GM19397 (cell line): ENCODE data around the gene BHMT.
"Not testable (repeated sequence)": the region's sequence is repeated elsewhere in the genome, so short reads cannot be mapped to it uniquely, and the experiment has no call there.

Experiments
- ATAC-seq: cut with Tn5 transposase; IDR thresholded peaks from one replicate; pipeline ENCODE4 v1.9.1; 2021; ENCODE audit warnings: mild to moderate bottlenecking, moderate library complexity; ENCODE audit not compliant: unreplicated experiment

Gene BHMT

GRCh38 chr5:79109527-79110492, 1.8 kb upstream of the BHMT start:
- ATAC-seq = no peak

DNA sequence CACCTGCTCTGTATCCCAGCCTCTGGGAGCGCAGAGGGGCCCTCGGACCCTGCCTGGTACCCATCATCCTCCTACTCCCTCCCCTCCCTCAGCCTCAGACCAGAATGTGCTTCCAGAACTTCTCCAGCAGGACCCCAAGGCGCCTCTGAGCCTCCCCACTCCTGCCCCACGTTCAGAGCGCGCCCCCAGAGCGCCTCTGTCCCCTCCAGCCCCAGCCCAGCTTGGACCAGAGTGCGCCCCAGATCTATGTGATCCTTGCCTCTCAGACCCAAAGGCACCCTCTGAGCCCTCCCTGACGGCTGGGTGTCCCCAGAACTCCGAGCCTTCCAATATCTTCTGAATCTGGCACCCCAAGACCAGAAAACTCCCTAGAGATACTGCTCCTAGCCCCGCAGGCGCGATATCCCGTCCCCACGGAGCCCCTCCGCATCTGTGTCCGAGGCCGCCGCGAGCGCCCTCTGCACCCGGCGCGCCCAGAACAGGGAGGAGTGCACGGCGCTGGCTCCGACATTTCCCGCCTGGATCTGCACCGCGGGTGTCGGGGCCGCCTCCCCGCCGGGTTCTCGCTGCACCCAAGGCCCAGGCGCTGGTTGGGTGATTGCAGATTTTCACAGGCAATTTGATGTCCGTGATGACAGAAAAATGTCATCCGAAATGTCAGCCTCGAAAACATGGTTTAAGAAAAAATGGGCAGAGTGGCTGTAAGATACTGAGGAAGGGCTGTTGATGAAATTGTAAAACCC, 522 bp downstream of the BHMT start:
- ATAC-seq = no peak

DNA sequence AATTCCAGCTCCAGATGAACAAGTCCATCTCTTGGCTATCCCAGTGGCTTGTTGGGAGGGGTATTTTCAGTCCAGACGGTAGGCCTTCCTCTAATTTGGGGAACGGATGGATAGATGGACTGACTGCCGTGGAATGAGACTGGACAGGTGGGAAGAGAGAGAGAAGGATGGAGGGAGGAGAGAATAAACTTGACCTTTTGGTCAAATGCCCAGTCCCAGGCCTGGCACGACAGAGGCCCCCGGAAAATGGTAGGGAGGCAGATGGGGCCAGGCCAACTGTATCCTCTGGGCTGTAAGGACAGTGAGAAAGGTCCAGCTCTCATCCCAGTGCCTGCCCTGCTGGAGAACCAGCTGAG, 1.1 kb downstream of the BHMT start:
- no peak for ATAC-seq

DNA sequence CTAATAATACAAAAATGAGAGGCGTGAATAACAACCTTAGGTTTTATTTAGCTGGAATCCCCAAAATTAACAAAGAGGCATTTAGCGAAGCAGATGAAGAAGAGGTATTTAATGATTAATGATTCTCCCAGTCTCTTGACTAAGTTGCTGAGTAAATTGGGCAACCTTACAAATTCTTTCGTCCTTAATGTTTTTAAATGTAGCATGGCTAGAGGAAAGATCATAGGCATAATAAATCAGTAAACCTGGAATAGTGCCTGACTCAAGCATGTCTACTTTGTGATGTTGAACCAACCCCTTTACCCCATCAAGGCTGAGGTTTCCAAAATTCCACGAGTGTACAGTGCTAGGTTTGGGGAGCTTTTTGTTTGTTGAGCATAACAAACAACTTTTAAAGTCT, 7.9 kb downstream of the BHMT start:
- ATAC-seq = no peak

DNA sequence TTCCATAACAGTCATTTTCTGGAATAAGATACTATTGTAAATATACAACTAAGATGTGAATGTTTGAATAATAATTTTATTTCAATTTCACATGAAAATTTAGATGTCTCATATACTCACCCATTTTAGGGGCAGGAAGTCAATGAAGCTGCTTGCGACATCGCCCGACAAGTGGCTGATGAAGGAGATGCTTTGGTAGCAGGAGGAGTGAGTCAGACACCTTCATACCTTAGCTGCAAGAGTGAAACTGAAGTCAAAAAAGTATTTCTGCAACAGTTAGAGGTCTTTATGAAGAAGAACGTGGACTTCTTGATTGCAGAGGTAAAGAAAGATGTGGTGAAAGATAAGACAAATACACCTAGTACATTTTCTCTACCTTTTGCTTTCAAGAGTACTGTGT, 8.6 kb downstream of the BHMT start:
- no peak for ATAC-seq

DNA sequence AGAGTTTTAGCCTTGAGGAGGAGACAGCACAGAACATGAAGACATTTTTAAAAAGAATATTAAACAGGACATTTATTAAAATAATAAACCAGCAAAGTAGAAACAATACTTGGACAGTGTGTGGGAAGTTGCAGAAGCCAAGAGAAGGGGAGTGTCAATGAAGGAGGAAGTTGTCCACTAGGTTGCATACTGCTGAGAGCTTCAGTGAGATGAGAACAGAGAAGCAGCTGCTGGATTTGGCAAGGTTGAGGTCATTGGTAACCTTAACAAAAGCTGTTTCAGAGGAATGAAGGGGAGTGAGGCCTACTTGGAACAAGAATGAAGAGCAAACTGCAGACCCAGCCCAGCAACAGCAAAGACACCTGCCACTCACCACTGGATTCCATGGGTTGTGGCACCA, 11.4 kb downstream of the BHMT start:
- no peak for ATAC-seq

GRCh38 chr5:79124607-79125006, 13.0 kb downstream of the BHMT start:
- ATAC-seq = no peak

DNA sequence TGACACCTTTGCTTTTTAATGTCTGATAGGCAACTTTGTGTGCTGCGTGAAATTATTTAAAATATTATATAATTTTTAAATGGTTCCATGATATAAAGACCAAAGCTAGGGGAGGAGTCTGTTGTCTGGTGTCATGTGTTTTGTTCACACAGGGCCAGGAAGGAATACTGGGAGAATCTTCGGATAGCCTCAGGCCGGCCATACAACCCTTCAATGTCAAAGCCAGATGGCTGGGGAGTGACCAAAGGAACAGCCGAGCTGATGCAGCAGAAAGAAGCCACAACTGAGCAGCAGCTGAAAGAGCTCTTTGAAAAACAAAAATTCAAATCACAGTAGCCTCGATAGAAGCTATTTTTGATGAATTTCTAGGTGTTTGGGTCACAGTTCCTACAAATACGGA, 19.2 kb downstream of the BHMT start:
- no peak for ATAC-seq

GRCh38 chr5:79133121-79133656, 21.6 kb downstream of the BHMT start:
- no peak for ATAC-seq

- ATAC-seq = no peak
Measured at GRCh38 chr5:79133657-79134451, 22.2 kb downstream of the BHMT start.

DNA sequence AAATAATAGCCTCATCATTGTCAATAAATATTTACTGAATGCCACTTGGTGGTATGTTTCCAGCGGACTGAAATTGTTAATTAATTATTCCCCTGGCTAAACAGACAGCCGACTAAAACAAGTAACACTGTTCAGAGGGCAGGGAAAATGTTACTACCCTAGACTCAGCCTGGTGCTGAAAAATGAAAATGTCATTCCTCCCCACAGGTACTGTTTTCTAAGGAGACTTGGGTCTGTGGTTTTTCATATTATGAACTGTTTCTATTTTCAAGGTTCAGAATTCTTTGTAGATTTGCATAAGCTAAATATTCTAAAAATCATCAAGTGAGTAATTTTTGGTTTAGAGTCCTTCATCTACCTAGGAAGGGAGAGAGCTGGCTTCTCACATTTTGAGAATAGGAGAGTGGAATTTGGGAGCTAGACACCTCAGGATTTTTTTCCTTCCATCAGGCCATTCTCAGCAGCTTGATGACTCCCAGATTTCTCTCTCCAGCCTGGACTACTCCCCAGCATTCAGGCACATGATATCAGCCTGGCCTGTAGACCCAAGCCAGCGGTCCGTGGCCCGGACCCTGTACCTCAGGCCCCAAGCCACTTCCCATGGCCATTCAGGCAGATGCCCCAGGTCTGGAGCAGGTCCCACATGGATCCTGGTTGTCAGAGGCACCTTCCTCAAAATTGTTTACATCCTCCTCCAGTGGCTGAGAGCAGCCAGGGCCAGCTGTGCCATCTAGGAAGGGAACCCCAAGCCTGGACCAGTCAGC, 24.4 kb downstream of the BHMT start:
- ATAC-seq = no peak

DNA sequence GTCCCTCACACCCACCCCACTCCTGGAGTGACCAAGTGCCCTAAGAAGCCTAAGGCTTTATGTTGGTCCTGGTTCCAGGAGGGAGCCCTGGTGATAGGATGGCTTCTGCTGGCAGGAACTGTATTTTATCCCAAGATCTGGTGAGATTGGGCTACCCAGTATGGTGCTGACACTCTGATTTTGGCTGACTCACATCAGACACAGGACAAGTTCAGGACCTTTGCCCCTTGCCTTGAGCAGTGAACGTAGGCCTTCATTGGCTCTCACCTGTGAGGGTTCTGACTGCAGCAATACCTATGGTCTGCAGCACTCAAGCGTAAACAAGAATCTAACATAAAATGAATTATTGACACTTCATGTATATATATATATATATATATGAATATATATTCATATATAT, 25.0 kb downstream of the BHMT start:
- ATAC-seq = no peak

DNA sequence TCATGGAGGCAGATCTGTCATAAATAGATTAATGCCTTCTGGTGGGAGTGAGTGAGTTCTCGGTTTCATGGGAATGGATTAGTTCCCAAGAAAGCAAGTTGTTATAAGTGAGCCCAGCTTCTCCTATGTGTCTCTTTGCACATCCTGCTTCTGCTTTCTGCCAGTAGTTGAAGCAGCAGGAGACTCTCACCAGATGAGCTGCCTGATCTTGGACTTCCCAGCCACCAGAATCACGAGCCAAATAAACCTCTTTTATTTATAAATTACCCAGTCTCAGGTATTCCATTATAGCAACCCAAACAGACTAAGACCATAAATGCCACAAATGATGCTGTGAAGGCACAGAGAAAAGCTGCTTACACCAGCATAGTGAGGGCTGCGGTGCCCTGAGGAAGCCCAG, 28.9 kb downstream of the BHMT start:
- no peak for ATAC-seq

DNA sequence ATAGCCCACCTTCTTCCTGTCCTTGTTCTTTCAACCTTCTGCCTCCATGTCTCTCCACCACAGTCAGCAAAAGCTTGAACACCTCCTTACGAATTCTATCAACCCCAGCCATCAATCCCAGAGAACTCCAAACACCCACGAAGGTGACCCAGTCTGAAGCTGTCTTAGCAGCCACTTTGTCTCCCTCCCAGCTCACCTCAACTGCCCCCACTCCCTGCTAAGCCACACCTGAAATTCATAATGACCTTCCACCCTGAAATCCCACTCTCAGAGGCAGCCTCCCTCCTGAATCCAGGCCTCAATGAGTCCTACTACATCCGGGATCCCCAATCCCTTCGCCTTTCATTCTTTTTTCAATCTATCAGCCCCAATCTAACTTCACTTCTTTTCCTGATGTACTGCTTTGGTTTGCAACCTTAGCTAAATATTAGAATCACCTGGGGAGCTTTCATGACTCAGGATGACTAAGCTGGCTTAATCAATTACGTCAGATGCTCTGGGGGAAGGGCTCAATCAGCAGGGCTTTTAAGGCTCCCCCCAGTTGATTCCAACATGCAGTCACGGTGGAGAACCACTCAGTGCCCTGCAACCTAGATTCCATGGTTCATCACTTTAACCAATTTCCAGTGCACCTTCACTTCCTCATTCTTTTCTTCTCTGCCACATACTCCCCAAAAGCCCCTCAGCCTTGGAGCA, 32.2 kb downstream of the BHMT start:
- no peak for ATAC-seq

DNA sequence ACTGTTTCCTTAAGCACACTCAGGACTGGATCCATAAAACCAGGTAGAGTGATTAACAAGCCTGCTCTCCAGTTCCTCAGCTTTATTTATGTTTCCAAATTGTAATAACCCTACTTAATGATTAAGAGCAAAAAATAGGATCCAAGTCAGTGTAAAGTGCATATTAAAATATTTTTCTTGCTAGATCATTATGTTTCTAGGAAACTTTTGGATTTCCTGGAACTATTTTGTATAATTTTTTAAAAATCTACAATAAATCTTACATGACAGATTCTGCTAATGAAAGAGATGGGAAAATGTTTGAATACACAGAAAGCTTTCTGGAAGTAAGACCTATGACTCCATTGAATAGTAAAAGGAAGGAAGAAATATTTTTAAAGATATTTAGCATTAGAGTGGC, 35.5 kb downstream of the BHMT start:
- ATAC-seq = no peak

DNA sequence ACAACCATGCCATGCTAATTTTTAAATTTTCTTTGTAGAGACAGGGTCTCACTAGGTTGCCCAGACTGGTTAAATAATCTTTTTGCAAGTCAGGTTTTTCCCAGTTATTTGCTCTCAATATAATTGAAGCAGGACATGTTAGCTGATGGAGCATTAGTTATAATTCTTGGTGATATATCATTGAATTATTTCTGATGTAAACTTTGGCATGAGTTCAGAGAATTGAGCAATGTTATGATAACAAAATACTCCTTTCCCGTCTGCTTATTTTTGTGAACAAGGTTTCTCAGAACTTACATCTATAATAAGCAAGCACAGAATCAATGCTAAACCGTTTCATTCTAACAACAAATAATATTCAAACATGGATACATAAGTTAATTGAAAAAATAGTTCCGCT, 37.8 kb downstream of the BHMT start:
- no peak for ATAC-seq

- no peak for ATAC-seq
Measured at GRCh38 chr5:79151942-79152671, 40.5 kb downstream of the BHMT start.

DNA sequence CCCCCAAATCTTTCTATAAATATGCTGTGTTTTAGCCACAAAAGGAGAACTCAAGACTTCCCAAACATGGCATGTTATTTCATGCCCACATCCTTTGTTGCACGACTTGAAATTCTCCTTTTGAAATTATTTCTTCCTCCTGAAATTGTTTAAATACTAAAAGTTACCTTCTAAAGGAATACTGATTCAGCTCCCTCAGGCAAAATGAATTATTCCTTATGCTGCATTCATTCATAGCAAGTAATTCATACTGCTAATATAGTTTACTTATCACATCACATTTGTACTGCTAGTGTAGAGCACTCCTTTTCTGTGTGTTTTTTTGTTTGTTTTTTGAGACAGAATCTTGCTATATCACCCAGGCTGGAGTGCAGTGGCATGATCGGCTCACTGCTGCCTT, 45.7 kb downstream of the BHMT start:
- no peak for ATAC-seq

DNA sequence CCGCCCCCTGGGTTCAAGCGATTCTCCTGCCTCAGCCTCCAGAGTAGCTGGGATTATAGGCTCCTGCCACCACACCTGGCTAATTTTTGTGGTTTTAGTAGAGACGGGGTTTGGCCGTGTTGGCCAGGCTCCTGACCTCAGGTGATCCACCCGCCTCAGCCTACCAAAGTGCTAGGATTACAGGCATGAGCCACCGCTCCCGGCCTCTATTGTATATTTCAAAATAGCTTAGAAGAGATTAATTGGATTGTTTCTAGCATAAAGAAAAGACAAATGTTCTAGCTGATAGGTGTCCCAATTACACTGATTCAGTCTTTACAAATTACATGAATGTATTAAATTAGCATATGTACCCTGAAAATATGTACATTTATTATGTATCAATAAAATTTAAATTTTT, 50.0 kb downstream of the BHMT start:
- ATAC-seq = not testable (repeated sequence)
